ENCODE data around the gene NXNL2. TPM values are rescaled to one million over a fixed set of nuclear protein-coding genes. Genes with fewer than 3 reads are reported as not detected.
A peak's percentile ranks its signal among the peaks of the same experiment; 100 is the strongest.

The NXNL2 gene
- total RNA-seq, 1 experiment from 2014 or later: 1.4 TPM

- in situ Hi-C loops (cut with HindIII; ENCODE audit: low pct_unique_long_range_greater_than_20kb, low sequenced_read_pairs): no loop called here
Measured at GRCh38 chr9:88574953-88575352, 40.0 kb downstream of the NXNL2 start.

DNA sequence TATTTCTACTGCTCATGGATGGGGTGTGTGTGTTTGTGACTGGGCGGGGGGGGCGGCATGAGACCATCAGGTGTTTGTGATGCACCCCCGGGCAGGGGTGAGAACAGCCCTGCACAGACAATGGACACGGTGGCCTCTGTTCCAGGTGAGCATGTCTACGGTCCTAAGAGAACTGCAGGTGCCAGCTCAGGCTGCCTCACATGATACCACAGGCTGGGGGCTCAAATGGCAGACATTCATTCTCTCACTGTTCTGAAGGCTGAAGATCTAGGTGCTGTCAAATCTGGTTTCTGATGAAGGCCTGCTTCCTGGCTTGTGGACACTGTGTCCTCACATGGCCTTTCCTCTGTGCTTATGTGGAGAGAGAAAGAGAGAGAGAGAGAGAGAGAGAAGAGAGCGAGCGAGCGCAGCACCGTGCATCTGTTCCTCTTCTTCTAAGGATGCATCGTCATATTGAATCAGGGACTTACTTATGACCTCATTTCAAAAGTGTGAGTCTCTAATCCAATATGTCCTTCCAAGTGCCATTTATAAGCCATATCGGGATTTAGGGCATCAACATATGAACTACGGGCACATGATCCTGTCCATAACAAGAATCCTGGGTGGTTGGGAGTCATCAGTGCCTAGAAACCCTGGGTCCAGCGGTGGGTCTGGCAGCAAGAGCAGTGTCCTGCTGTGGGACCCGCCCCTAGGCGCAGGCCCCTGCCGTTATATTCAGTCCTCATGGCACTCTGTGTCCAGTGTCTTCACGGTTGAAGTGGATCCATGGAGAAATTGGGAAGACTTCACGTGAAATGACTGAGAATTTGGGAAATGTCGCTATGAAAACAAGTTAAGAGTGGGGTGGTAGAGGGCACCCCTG is 42.5 kb downstream of the NXNL2 start:
- ATAC-seq (no peak), DNase-seq (ENCODE audit: low read depth, low spot score) (no peak)
- intact Hi-C loops (cut with micrococcal nuclease; ENCODE audit: unreplicated experiment): no loop called here
- no peaks in the 10 kb centered on the region for H3K27me3 ChIP-seq (ENCODE audit: control insufficient read depth, insufficient read depth, low read length)
- no peaks in the 10 kb centered on the region for H3K4me1 ChIP-seq (ENCODE audit: control insufficient read depth, insufficient read depth, low read length)
- ChIA-PET CTCF (interaction anchor here (0.6 kb wide), 1 partner anchor 745 kb away, joined by 6 read pairs; no protein-coding TSS in a partner anchor), POLR2A (no interaction called here)
- no TSS peak for BruUV-seq (replicated peaks)
- H3K36me3 ChIP-seq (ENCODE audit: control insufficient read depth, insufficient read depth, low read length): no peaks in the 10 kb centered on the region
- no peak overlapping the region for H3K4me3 ChIP-seq (ENCODE audit: low read depth in 2 of 2, low read length in 2 of 2)
- in situ Hi-C loops (cut with HindIII; ENCODE audit: low pct_unique_long_range_greater_than_20kb, low sequenced_read_pairs): no loop called here
- H3K9me3 ChIP-seq (ENCODE audit: control insufficient read depth, insufficient read depth, low read depth, low read length): no peaks in the 10 kb centered on the region
- H3K27ac ChIP-seq (ENCODE audit: low read length): peak overlapping the region; percentile 7; the same call in 1 of the 2 replicates
- TF ChIP-seq CTCF (IDR thresholded peaks at IDR 0.05) (no peak), SIN3A (IDR thresholded peaks at IDR 0.05; ENCODE audit: borderline replicate concordance, insufficient read depth, low read depth, low read length) (no peak), POLR2AphosphoS5 (IDR thresholded peaks at IDR 0.05; ENCODE audit: low read depth, low read length) (no peak), TCF7L2 (IDR thresholded peaks at IDR 0.05; ENCODE audit: low read depth, low read length) (no peak)

More at GRCh38 chr9:88574953-88575352, 40.0 kb downstream of the NXNL2 start:
- DNase-seq (ENCODE audit: low read depth, low spot score): no peak
- POLR2A ChIA-PET: no interaction called here
- Histone ChIP-seq H3K27me3 (ENCODE audit: control insufficient read depth, insufficient read depth, low read length) (no peaks in the 10 kb centered on the region), H3K9me3 (ENCODE audit: control insufficient read depth, insufficient read depth, low read depth, low read length) (no peaks in the 10 kb centered on the region), H3K27ac (ENCODE audit: low read length) (no peak overlapping the region), H3K4me3 (ENCODE audit: low read depth in 2 of 2, low read length in 2 of 2) (no peak overlapping the region), H3K4me1 (ENCODE audit: control insufficient read depth, insufficient read depth, low read length) (no peaks in the 10 kb centered on the region), H3K36me3 (ENCODE audit: control insufficient read depth, insufficient read depth, low read length) (no peaks in the 10 kb centered on the region)
- CTCF ChIA-PET: no interaction called here
- BruUV-seq (replicated peaks): no TSS peak
- intact Hi-C loops (cut with micrococcal nuclease; ENCODE audit: unreplicated experiment): no loop called here
- no peak for ATAC-seq
- TF ChIP-seq POLR2AphosphoS5 (IDR thresholded peaks at IDR 0.05; ENCODE audit: low read depth, low read length) (no peak), TCF7L2 (IDR thresholded peaks at IDR 0.05; ENCODE audit: low read depth, low read length) (no peak), REST (IDR thresholded peaks at IDR 0.05; ENCODE audit: insufficient read depth in 1 of 2, low read depth in 2 of 2, low read length in 1 of 2) (no peak), CTCF (IDR thresholded peaks at IDR 0.05) (no peak), SIN3A (IDR thresholded peaks at IDR 0.05; ENCODE audit: borderline replicate concordance, insufficient read depth, low read depth, low read length) (no peak)
